Measurements from ENCODE around the gene KCNN3.

Gene KCNN3

GRCh38 chr1:154730986-154731489 lies 139.0 kb downstream of the KCNN3 start:
- no peak for DNase-seq
- TF ChIP-seq GATA1 (IDR thresholded peaks at IDR 0.05; ENCODE audit: low read depth, low read length) (no peak), POLR2A (IDR thresholded peaks at IDR 0.05; ENCODE audit: low read length) (no peak)

GRCh38 chr1:154730259-154730658 lies 139.8 kb downstream of the KCNN3 start:
- TF ChIP-seq GATA1 (IDR thresholded peaks at IDR 0.05; ENCODE audit: low read depth, low read length) (no peak), POLR2A (IDR thresholded peaks at IDR 0.05; ENCODE audit: low read length) (no peak)
- no peak for DNase-seq

DNA sequence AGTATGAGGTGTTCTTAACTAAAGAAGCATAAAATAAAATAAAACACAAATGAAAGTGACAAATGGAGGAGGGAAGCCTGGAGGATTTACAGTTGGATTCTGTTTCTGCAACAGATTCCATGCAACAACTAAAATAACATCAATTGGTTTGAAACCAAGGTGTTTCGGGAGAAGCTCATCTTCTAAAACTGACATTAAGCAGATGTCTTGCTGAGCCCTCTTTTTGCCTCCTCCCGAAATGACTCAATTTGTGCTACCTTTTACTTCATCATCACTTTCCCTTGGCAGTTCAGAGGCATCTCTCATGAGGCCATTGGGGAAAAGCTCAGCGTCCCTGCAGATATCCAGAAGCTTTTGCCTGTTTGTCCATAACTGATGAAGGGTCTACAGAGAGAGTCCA lies 140.5 kb downstream of the KCNN3 start:
- DNase-seq, result no peak
- TF ChIP-seq POLR2A (IDR thresholded peaks at IDR 0.05; ENCODE audit: low read length) (no peak), GATA1 (IDR thresholded peaks at IDR 0.05; ENCODE audit: low read depth, low read length) (no peak)

- TF ChIP-seq POLR2A (IDR thresholded peaks at IDR 0.05; ENCODE audit: low read length) (no peak), GATA1 (IDR thresholded peaks at IDR 0.05; ENCODE audit: low read depth, low read length) (no peak)
- DNase-seq, result no peak
Measured at GRCh38 chr1:154729031-154729442, 141.0 kb downstream of the KCNN3 start.

GRCh38 chr1:154726896-154727753 lies 143.0 kb downstream of the KCNN3 start:
- DNase-seq, result no peak

DNA sequence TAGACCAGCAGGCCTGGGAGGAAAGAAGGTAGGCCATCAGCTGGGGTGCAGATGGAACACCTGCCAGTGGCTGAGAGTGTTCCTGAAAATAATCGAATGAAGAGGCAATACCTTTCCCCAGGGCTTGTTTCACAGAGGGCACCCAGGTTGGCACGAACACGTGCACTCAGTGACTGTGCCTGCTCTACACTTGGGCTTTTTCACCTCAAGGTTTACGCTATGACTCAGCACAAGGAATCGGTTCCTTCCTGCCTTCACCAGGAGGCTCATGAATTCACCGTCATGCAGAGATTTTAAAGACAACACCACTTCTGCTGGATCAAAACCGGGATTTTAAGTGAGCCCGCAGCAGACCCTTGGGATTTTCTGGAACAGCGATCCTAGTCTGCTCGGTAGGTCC lies 143.6 kb downstream of the KCNN3 start:
- DNase-seq, result no peak
- TF ChIP-seq GATA1 (IDR thresholded peaks at IDR 0.05; ENCODE audit: low read depth, low read length), result no peak
- TF ChIP-seq POLR2A (IDR thresholded peaks at IDR 0.05; ENCODE audit: low read length), result no peak

More at GRCh38 chr1:154726896-154727753, 143.0 kb downstream of the KCNN3 start:
- TF ChIP-seq POLR2A (IDR thresholded peaks at IDR 0.05; ENCODE audit: low read length) (no peak), GATA1 (IDR thresholded peaks at IDR 0.05; ENCODE audit: low read depth, low read length) (no peak)

DNA sequence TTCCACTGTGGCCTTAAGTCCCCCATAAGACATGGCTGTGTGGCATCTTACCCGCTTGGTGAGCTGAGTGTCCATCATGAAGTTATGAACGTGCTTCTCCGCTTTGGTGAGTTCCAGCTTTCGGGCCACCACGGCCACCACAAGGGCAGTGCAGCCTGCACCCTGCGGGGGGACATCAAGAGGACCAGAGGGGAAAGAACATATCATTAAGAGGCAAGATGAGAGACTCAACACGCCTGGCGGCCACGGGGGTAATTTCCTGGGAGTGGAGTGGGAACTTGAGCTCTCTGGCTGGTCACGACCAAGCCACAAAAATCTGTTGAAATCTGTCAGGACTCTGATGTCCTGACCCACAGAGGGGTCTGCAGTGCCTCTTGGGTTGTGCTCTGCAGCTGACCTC lies 144.2 kb downstream of the KCNN3 start:
- DNase-seq, result no peak
- no peak for TF ChIP-seq POLR2A (IDR thresholded peaks at IDR 0.05; ENCODE audit: low read length)
- TF ChIP-seq GATA1 (IDR thresholded peaks at IDR 0.05; ENCODE audit: low read depth, low read length), result no peak

GRCh38 chr1:154720328-154721297 lies 149.5 kb downstream of the KCNN3 start:
- TF ChIP-seq GATA1 (IDR thresholded peaks at IDR 0.05; ENCODE audit: low read depth, low read length) (no peak), POLR2A (IDR thresholded peaks at IDR 0.05; ENCODE audit: low read length) (no peak)
- DNase-seq, result no peak

DNA sequence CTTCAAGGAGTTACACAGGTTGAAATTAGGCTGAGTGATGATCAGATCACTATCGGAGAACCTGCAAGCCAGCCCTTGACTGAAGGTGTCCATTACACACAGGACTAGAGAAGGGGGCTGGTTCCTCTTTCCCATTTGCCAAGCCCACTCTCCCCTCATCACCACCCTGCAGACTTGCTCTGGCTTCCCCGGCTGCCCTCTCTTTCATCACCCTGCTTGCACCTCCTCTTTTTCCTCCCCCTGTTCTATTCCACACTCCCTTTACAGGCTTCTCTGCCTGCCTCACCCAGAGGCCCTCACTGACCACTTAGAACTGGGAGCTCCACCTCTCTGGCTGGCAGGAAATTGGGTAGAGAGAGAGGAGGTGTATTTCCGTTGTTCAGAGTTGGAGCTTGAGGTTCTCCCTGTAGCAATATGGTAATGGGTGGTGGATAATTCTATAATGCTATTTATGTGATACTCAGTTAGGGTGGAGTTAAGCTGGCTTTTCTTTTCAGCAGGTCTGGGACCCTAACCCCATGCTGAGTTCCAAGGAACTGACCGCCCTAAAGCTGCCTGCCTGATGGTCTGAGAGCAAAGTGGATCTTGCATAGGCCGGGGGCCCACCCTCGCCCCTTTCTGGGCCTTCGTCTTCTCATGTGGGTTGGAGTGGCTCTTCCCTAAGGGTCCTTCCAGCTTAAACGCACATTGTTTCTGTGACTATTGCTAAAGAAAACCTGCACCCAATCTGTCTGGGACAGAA lies 150.3 kb downstream of the KCNN3 start:
- TF ChIP-seq POLR2A (IDR thresholded peaks at IDR 0.05; ENCODE audit: low read length) (no peak), GATA1 (IDR thresholded peaks at IDR 0.05; ENCODE audit: low read depth, low read length) (no peak)
- no peak for DNase-seq

DNA sequence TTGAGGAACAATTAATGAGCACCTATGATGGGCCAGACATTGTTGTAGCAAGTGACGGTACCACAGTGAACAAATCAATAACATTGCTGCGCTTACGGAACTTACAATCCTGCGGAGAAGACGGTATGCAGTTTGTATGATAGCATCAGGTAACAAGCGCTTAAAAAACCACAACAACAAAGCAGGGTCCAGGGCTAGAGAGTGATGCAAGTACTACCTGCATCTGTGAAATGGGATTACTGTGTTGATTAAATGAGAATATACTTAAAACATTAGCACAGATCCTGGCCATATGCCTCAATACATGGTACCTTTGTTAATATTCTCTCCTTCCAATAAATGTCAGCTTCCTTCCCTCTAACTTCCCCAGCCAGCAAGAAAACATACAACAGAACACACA lies 151.5 kb downstream of the KCNN3 start:
- DNase-seq, result no peak
- no peak for TF ChIP-seq GATA1 (IDR thresholded peaks at IDR 0.05; ENCODE audit: low read depth, low read length)
- no peak for TF ChIP-seq POLR2A (IDR thresholded peaks at IDR 0.05; ENCODE audit: low read length)

- no peak for TF ChIP-seq POLR2A (IDR thresholded peaks at IDR 0.05; ENCODE audit: low read length)
- DNase-seq, result no peak
Measured at GRCh38 chr1:154717528-154717924, 152.6 kb downstream of the KCNN3 start.

GRCh38 chr1:154716614-154717527 lies 153.2 kb downstream of the KCNN3 start:
- DNase-seq, result no peak
- no peak for TF ChIP-seq POLR2A (IDR thresholded peaks at IDR 0.05; ENCODE audit: low read length)
- TF ChIP-seq GATA1 (IDR thresholded peaks at IDR 0.05; ENCODE audit: low read depth, low read length), result no peak
